ENCODE measurements around the gene ADAMTS18. TPM values are rescaled to one million over a fixed set of nuclear protein-coding genes. Genes with fewer than 3 reads are reported as not detected.

The ADAMTS18 gene
- total and polyA plus RNA-seq, 2 of the 8 experiments (the other 6 are each of a cell fraction or from before 2014, with no cell fraction given), result 0.05 to 0.19 TPM

DNA sequence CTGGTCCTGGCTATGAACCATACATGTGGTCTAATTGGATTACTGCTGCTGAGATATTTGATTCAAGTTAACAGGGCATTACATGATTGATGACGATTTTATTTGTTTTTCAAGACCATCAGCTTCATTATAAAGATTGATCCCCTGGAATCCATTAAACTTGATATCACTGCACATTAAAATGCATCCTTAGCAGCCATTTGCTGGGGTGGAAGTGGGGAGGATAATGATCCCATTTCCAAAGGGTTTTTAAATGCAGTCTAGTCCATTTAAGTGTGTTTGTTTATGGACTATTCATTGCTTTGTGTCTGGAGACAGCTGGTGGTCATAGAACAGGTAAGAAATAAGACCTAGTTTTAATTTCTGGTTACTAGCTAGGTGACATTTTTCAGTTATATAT, 40.9 kb downstream of the ADAMTS18 start:
- Histone ChIP-seq H3K79me1 (ENCODE audit: low read depth, low read length) (no peaks in the 10 kb centered on the region), H3K18ac (ENCODE audit: extremely low read depth, low read length) (no peak overlapping the region), H3K23ac (ENCODE audit: insufficient read length) (no peak overlapping the region), H4K5ac (ENCODE audit: insufficient read length, low read depth, low read length) (no peak overlapping the region), H3K27ac (ENCODE audit: low read depth, low read length) (no peak overlapping the region), H2BK15ac (ENCODE audit: low read length) (no peak overlapping the region), H3K23me2 (ENCODE audit: low read depth, low read length) (no peaks in the 10 kb centered on the region), H2AFZ (ENCODE audit: low read length) (no peak overlapping the region), H4K91ac (replicated peaks; ENCODE audit: insufficient read length, low read length) (no peak overlapping the region), H3K4me2 (ENCODE audit: insufficient read depth in 1 of 2, low read depth in 2 of 2, low read length in 2 of 2) (no peak overlapping the region), H3K9me3 (ENCODE audit: insufficient read depth in 2 of 2, low read depth in 1 of 2, low read length in 1 of 2) (no peaks in the 10 kb centered on the region), H3K27me3 (replicated peaks in 1 of 4; ENCODE audit: control insufficient read depth in 3 of 4, extremely low read depth in 1 of 4, insufficient read depth in 3 of 4, low read length in 3 of 4) (no peaks in the 10 kb centered on the region), H3K4me3 (ENCODE audit: extremely low read depth in 1 of 4, insufficient read depth in 2 of 4, low read depth in 3 of 4, low read length in 4 of 4) (no peak overlapping the region), H3K56ac (replicated peaks; ENCODE audit: insufficient read length, low read depth, low read length) (no peak overlapping the region), H2BK120ac (replicated peaks; ENCODE audit: low read depth, low read length) (no peak overlapping the region), H3K4ac (replicated peaks; ENCODE audit: insufficient read length, low read depth, low read length) (no peak overlapping the region), H2BK5ac (ENCODE audit: low read depth, low read length) (no peak overlapping the region), H4K8ac (ENCODE audit: extremely low read depth, insufficient read depth, low read length) (no peak overlapping the region), H4K20me1 (replicated peaks in 1 of 2; ENCODE audit: control insufficient read depth in 1 of 2, insufficient read depth in 2 of 2, low read length in 2 of 2) (no peaks in the 10 kb centered on the region), H3K4me1 (replicated peaks in 1 of 4; ENCODE audit: control insufficient read depth in 3 of 4, insufficient read depth in 4 of 4, low read length in 3 of 4) (peaks cover 0 to 9% (median 2%) of the 10 kb centered on the region in 4 experiments; a peak in 2 of 7 replicates), H2AK5ac (ENCODE audit: low read depth, low read length) (no peak overlapping the region), H3K9ac (replicated peaks in 1 of 4; ENCODE audit: extremely low read depth in 1 of 4, low read depth in 3 of 4, low read length in 3 of 4) (no peak overlapping the region), H3K36me3 (ENCODE audit: control insufficient read depth in 2 of 4, insufficient read depth in 4 of 4, low read length in 3 of 4) (no peaks in the 10 kb centered on the region), H3K14ac (ENCODE audit: insufficient read length) (no peak overlapping the region), H2BK12ac (ENCODE audit: low read depth, low read length) (no peak overlapping the region), H2BK20ac (ENCODE audit: low read length) (no peak overlapping the region), H3K79me2 (ENCODE audit: control insufficient read depth in 1 of 2, insufficient read depth in 2 of 2, low read length in 2 of 2) (no peaks in the 10 kb centered on the region)
- POLR2A ChIA-PET (ENCODE audit: partially characterized antibody), result no interaction called here
- CTCF ChIA-PET (ENCODE audit: partially characterized antibody), result interaction anchor here (0.8 to 1.4 kb wide), 7 partner anchors 11 to 191 kb away, joined by 3 to 5 read pairs (median 3); no protein-coding TSS in a partner anchor
- no peak for DNase-seq (ENCODE audit: low read depth in 1 of 2, low spot score in 2 of 2)
- WGBS, 2 experiments (ENCODE audit: extremely low coverage in 1 of 2, insufficient coverage in 1 of 2, insufficient read length in 1 of 2, insufficient replicate concordance in 2 of 2, low coverage in 1 of 2, low lambda C conversion rate in 2 of 2, missing lambda C conversion rate in 1 of 2), result 100% methylated on average over 1 of the region's 1 CpG; no CpG with 5 or more reads in 1 of the 2 experiments
- no peak for FAIRE-seq
- no peak for TF ChIP-seq TCF12 (IDR thresholded peaks at IDR 0.05; ENCODE audit: low read depth, low read length)
- no peak for TF ChIP-seq HDAC6 (IDR thresholded peaks at IDR 0.05; ENCODE audit: low read depth, low read length)
- no peak for TF ChIP-seq ASH2L (IDR thresholded peaks at IDR 0.05; ENCODE audit: low read length)
- TF ChIP-seq PHF8 (conservative IDR thresholded peaks at IDR 0.05; ENCODE audit: low read depth, low read length), result no peak
- no peak for TF ChIP-seq JUN (IDR thresholded peaks at IDR 0.05; ENCODE audit: low read depth, low read length)
- TF ChIP-seq YY1 (IDR thresholded peaks at IDR 0.05; ENCODE audit: low read depth, low read length), result no peak
- TF ChIP-seq SP1 (IDR thresholded peaks at IDR 0.05; ENCODE audit: low read depth, low read length), result no peak
- TF ChIP-seq RAD21 (IDR thresholded peaks at IDR 0.05 in 1 of 2, conservative IDR thresholded peaks at IDR 0.05 in 1 of 2; ENCODE audit: low read depth in 2 of 2, low read length in 2 of 2), result no peak
- no peak for TF ChIP-seq SRF (IDR thresholded peaks at IDR 0.05; ENCODE audit: low read depth, low read length)
- TF ChIP-seq KDM4A (IDR thresholded peaks at IDR 0.05; ENCODE audit: low read depth, low read length, severe bottlenecking), result no peak
- no peak for TF ChIP-seq FOSL1 (IDR thresholded peaks at IDR 0.05; ENCODE audit: insufficient read depth, low read depth, low read length)
- TF ChIP-seq HDAC2 (IDR thresholded peaks at IDR 0.05; ENCODE audit: borderline replicate concordance in 1 of 2, low read depth in 2 of 2, low read length in 2 of 2), result no peak

Data from H1 (cell line).